ENCODE data around the gene ARL2. TPM values are rescaled to one million over a fixed set of nuclear protein-coding genes. Genes with fewer than 3 reads are reported as not detected.

Gene ARL2
- polyA plus RNA-seq, 1 donor (not counting 4 experiments of a cell fraction or from before 2014, with no cell fraction given) = 77.8 TPM

DNA sequence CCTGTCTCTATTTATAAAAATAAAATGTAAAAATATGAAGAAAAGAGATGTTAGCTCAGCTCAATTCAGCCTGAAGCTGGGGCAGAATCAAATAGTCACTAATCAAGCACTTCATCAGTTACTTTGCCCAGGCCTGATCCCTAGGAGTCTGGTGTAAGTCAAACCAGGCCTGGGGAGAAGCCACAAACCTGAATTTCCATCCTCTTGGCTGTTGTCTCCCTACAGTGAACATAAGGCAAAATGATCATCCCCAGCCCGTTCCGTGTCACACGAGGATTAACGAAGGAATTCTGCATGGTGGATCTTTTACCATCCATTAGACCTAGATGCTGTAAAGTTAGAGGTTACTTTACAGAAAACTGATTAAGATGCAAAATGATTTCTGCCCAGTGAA, 50.9 kb downstream of the ARL2 start:
- H3K9me1 ChIP-seq (ENCODE audit: control insufficient read depth, extremely low read depth, insufficient read depth, low read length) = no peaks in the 10 kb centered on the region
- no peak for FAIRE-seq
- H3K4me2 ChIP-seq (ENCODE audit: control insufficient read depth, extremely low read depth, insufficient read depth, low read depth, low read length) = no peak overlapping the region

DNA sequence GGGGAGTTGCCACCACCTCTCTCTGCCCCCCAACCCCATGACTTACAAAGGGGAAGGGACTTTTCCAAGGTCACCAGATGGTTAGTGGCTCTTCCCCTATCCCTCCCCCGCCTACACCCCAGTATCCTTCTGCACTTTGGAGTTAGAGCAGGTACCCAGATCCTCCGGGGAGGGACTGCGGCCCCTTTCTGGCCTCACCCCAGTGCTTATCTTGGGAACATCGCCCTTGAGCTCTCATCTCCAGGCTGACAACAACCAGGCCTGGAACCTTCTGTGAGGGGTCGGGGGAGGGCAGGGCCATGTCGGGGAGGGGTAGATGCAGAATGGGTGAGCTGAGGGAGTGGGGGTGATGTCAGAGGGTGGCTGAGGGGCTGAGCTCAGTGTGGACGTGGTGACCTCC, 51.9 kb downstream of the ARL2 start:
- H4K20me1 ChIP-seq (ENCODE audit: control insufficient read depth, extremely low read depth, insufficient read depth, low read length) = no peaks in the 10 kb centered on the region
- H3K79me2 ChIP-seq (ENCODE audit: control insufficient read depth, insufficient read depth, low read length) = no peaks in the 10 kb centered on the region
- no peak overlapping the region for H3K4me3 ChIP-seq (ENCODE audit: control insufficient read depth in 2 of 3, extremely low read depth in 1 of 3, insufficient read depth in 2 of 3, low read depth in 1 of 3, low read length in 3 of 3)
- H3K27ac ChIP-seq (ENCODE audit: control insufficient read depth, insufficient read depth, low read length) = no peak overlapping the region
- TF ChIP-seq EZH2 (IDR thresholded peaks at IDR 0.05; ENCODE audit: low read length) = no peak
- TF ChIP-seq, protein P1, sequence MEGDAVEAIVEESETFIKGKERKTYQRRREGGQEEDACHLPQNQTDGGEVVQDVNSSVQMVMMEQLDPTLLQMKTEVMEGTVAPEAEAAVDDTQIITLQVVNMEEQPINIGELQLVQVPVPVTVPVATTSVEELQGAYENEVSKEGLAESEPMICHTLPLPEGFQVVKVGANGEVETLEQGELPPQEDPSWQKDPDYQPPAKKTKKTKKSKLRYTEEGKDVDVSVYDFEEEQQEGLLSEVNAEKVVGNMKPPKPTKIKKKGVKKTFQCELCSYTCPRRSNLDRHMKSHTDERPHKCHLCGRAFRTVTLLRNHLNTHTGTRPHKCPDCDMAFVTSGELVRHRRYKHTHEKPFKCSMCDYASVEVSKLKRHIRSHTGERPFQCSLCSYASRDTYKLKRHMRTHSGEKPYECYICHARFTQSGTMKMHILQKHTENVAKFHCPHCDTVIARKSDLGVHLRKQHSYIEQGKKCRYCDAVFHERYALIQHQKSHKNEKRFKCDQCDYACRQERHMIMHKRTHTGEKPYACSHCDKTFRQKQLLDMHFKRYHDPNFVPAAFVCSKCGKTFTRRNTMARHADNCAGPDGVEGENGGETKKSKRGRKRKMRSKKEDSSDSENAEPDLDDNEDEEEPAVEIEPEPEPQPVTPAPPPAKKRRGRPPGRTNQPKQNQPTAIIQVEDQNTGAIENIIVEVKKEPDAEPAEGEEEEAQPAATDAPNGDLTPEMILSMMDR (optimal IDR thresholded peaks at IDR 0.05 in 1 of 3, IDR thresholded peaks at IDR 0.05 in 1 of 3, conservative IDR thresholded peaks at IDR 0.05 in 1 of 3; ENCODE audit: extremely low read depth in 1 of 3, insufficient read depth in 2 of 3, low read length in 3 of 3) = no peak
- H3K27me3 ChIP-seq (ENCODE audit: control insufficient read depth, extremely low read depth, insufficient read depth, low read length) = no peaks in the 10 kb centered on the region
- H3K4me2 ChIP-seq (ENCODE audit: control insufficient read depth, extremely low read depth, insufficient read depth, low read depth, low read length) = no peak overlapping the region
- H3K9ac ChIP-seq (ENCODE audit: control insufficient read depth, extremely low read depth, insufficient read depth, low read length) = no peak overlapping the region
- H3K9me1 ChIP-seq (ENCODE audit: control insufficient read depth, extremely low read depth, insufficient read depth, low read length) = no peaks in the 10 kb centered on the region
- no peaks in the 10 kb centered on the region for H3K9me3 ChIP-seq (ENCODE audit: control insufficient read depth, low read depth, low read length)
- dilution Hi-C loops (cut with MboI; ENCODE audit: extremely low pct_ligation_motif_present, low sequenced_read_pairs) = no loop called here
- no peak overlapping the region for H2AFZ ChIP-seq (ENCODE audit: control insufficient read depth, low read length)
- no peaks in the 10 kb centered on the region for H3K4me1 ChIP-seq (ENCODE audit: control insufficient read depth, extremely low read depth, insufficient read depth, low read length)
- DNase-seq (ENCODE audit: low read depth, low spot score) = no peak
- no peak for FAIRE-seq
- no peaks in the 10 kb centered on the region for H3K36me3 ChIP-seq (ENCODE audit: control insufficient read depth in 2 of 2, extremely low read depth in 1 of 2, insufficient read depth in 2 of 2, low read length in 2 of 2)

More for the DNA sequence above, 50.9 kb downstream of the ARL2 start:
- Histone ChIP-seq H2AFZ (ENCODE audit: control insufficient read depth, low read length) (no peak overlapping the region), H3K79me2 (ENCODE audit: control insufficient read depth, insufficient read depth, low read length) (no peaks in the 10 kb centered on the region), H3K27ac (ENCODE audit: control insufficient read depth, insufficient read depth, low read length) (no peak overlapping the region), H3K4me1 (ENCODE audit: control insufficient read depth, extremely low read depth, insufficient read depth, low read length) (no peaks in the 10 kb centered on the region), H3K9me3 (ENCODE audit: control insufficient read depth, low read depth, low read length) (no peaks in the 10 kb centered on the region), H3K27me3 (ENCODE audit: control insufficient read depth, extremely low read depth, insufficient read depth, low read length) (no peaks in the 10 kb centered on the region), H4K20me1 (ENCODE audit: control insufficient read depth, extremely low read depth, insufficient read depth, low read length) (no peaks in the 10 kb centered on the region), H3K4me3 (ENCODE audit: control insufficient read depth in 2 of 3, extremely low read depth in 1 of 3, insufficient read depth in 2 of 3, low read depth in 1 of 3, low read length in 3 of 3) (no peak overlapping the region), H3K9ac (ENCODE audit: control insufficient read depth, extremely low read depth, insufficient read depth, low read length) (no peak overlapping the region), H3K36me3 (ENCODE audit: control insufficient read depth in 2 of 2, extremely low read depth in 1 of 2, insufficient read depth in 2 of 2, low read length in 2 of 2) (no peaks in the 10 kb centered on the region)
- dilution Hi-C loops (cut with MboI; ENCODE audit: extremely low pct_ligation_motif_present, low sequenced_read_pairs) = no loop called here
- DNase-seq (ENCODE audit: low read depth, low spot score) = no peak
- TF ChIP-seq, protein P1 (optimal IDR thresholded peaks at IDR 0.05 in 1 of 3, IDR thresholded peaks at IDR 0.05 in 1 of 3, conservative IDR thresholded peaks at IDR 0.05 in 1 of 3; ENCODE audit: extremely low read depth in 1 of 3, insufficient read depth in 2 of 3, low read length in 3 of 3) = no peak
- no peak for TF ChIP-seq EZH2 (IDR thresholded peaks at IDR 0.05; ENCODE audit: low read length)
